Stomach smooth muscle (tissue), 2 donors: ENCODE measurements around the gene MAP3K9.
"Not testable (repeated sequence)": the region's sequence is repeated elsewhere in the genome, so short reads cannot be mapped to it uniquely, and the experiment has no call there.

Experiments
- H3K27ac ChIP-seq: one replicate; pipeline ENCODE4 v1.7.0; 2013; ENCODE audit warnings: mild to moderate bottlenecking, low read length, inconsistent platforms
- H3K27me3 ChIP-seq, 2 donors: one replicate each; pipeline ENCODE4 v1.7.0; 2013; ENCODE audit warnings: low read length in 2 of 2; ENCODE audit not compliant: insufficient read depth in 2 of 2, control insufficient read depth in 1 of 2
- H3K36me3 ChIP-seq, 2 donors: one replicate each; pipeline ENCODE4 v1.7.0; 2013; ENCODE audit warnings: low read length in 2 of 2; ENCODE audit not compliant: control insufficient read depth in 2 of 2, insufficient read depth in 2 of 2
- H3K4me1 ChIP-seq: one replicate; pipeline ENCODE4 v1.7.0; 2013; ENCODE audit warnings: low read length; ENCODE audit not compliant: control insufficient read depth, insufficient read depth
- H3K4me3 ChIP-seq, 2 donors: one replicate each; pipeline ENCODE4 v1.7.0; 2013; ENCODE audit warnings: low read length in 2 of 2
- H3K9ac ChIP-seq, 2 donors: one replicate each; pipeline ENCODE4 v1.7.0; 2013; ENCODE audit warnings: low read length in 2 of 2, mild to moderate bottlenecking in 1 of 2
- H3K9me3 ChIP-seq, 2 donors: one replicate each; pipeline ENCODE4 v1.7.0; 2013; ENCODE audit warnings: low read length in 2 of 2; ENCODE audit not compliant: control insufficient read depth in 2 of 2
- donor health status: healthy.
- donor health status: Pancreatic carcinoma.

Gene MAP3K9

GRCh38 chr14:70709726-70710382, 99.5 kb downstream of the MAP3K9 start:
- Histone ChIP-seq H3K27ac (no peak overlapping the region), H3K36me3 (no peaks in the 10 kb centered on the region)

DNA sequence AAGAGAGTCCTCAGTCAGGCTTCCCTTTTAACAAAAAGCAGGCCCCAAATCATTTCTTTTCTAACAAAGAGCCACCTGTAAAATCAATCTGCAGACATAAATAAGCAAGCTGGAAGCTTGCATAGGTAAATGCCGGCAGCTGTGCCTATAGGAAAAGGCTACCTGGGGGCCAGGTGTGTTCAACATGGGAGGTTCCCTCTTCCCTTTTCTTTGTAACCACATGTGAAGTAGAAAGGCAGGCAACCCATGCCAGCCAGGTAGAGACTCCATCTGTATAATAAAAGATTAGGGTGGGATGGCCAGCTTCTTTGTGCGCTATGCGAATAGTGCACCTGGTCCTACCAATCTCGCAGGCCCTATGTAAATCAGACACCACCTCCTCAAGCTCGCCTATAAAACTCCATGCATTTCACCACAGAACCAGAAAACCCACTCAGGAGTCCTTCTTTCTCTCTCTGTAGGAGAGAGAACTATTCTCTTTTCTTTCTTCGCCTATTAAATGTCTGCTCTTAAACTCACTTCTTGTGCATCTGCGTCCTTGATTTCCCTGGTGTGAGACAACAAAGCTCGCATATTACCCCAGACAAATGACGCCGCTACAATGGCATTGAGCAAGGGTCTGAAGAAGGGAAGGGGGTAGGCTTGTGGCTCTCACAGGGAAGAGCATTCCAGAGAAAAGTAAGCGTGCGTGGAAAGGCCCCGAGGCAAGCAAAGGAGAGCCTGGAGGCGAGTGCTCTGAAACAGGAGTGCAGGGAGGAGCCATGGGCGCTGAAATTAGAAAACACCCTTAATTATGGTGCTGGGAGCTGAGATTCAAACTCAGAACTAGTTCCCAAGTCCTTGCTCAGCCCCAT, 100.4 kb downstream of the MAP3K9 start:
- H3K4me3 ChIP-seq = no peak overlapping the region
- H3K9me3 ChIP-seq = no peaks in the 10 kb centered on the region
- H3K9ac ChIP-seq = no peak overlapping the region
- no peaks in the 10 kb centered on the region for H3K36me3 ChIP-seq
- H3K4me1 ChIP-seq = no peaks in the 10 kb centered on the region
- H3K27me3 ChIP-seq = peaks cover 5% of the 10 kb centered on the region in 2 donors
- no peak overlapping the region for H3K27ac ChIP-seq

More at GRCh38 chr14:70709726-70710382, 99.5 kb downstream of the MAP3K9 start:
- no peaks in the 10 kb centered on the region for H3K9me3 ChIP-seq
- no peaks in the 10 kb centered on the region for H3K4me1 ChIP-seq
- no peak overlapping the region for H3K9ac ChIP-seq
- H3K27me3 ChIP-seq = peaks cover 5% of the 10 kb centered on the region in 2 donors
- no peak overlapping the region for H3K4me3 ChIP-seq

GRCh38 chr14:70707138-70708038, 101.9 kb downstream of the MAP3K9 start:
- H3K9ac ChIP-seq = no peak overlapping the region
- peaks cover 5% of the 10 kb centered on the region in 2 donors for H3K27me3 ChIP-seq
- no peaks in the 10 kb centered on the region for H3K4me1 ChIP-seq
- no peaks in the 10 kb centered on the region for H3K9me3 ChIP-seq
- no peak overlapping the region for H3K4me3 ChIP-seq
- no peaks in the 10 kb centered on the region for H3K36me3 ChIP-seq
- no peak overlapping the region for H3K27ac ChIP-seq

DNA sequence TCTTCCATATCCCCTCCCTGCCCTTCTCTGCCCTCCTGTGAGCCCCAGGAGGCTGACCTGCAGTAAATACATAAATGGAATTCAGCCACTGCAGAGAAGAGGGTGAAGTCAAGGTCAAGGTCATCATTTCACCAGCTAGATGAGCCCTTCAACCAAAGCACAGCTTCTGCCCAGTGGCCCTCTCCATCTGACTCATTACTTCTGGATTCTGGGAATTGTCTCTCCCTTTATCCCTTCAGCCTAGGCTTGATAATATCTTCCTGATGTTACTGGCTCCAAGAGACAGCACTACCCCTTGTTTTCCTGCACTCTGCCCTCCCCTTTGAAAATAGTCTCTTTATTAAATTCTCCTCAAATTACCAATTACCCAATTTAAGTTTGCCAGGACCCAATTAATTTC, 103.1 kb downstream of the MAP3K9 start:
- no peaks in the 10 kb centered on the region for H3K9me3 ChIP-seq
- H3K9ac ChIP-seq = no peak overlapping the region
- H3K27ac ChIP-seq = no peak overlapping the region
- H3K4me1 ChIP-seq = no peaks in the 10 kb centered on the region
- H3K27me3 ChIP-seq = peaks cover 5% of the 10 kb centered on the region in 2 donors
- H3K36me3 ChIP-seq = no peaks in the 10 kb centered on the region
- H3K4me3 ChIP-seq = no peak overlapping the region

DNA sequence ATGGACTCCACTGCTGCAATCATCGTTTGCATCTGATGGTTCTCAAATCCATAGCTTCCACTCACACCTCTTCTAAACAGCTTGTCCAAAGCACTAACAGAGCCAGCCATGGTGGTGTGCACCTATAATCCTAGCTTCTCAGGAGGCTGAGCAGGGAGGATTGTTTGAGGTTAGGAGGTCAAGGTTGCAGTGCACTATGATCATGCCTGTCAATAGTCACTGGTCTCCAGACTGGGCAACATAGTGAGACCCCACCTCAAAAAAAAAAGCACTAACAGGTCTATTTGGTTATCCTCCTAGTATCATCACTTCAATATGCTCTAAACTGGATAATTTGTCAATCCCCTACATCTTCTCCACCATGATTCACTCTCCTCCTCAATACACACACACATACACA, 104.4 kb downstream of the MAP3K9 start:
- no peak overlapping the region for H3K9ac ChIP-seq
- no peak overlapping the region for H3K4me3 ChIP-seq
- H3K27ac ChIP-seq = no peak overlapping the region
- H3K4me1 ChIP-seq = no peaks in the 10 kb centered on the region
- peaks cover 5% of the 10 kb centered on the region in 2 donors for H3K27me3 ChIP-seq
- no peaks in the 10 kb centered on the region for H3K36me3 ChIP-seq
- H3K9me3 ChIP-seq = no peaks in the 10 kb centered on the region

DNA sequence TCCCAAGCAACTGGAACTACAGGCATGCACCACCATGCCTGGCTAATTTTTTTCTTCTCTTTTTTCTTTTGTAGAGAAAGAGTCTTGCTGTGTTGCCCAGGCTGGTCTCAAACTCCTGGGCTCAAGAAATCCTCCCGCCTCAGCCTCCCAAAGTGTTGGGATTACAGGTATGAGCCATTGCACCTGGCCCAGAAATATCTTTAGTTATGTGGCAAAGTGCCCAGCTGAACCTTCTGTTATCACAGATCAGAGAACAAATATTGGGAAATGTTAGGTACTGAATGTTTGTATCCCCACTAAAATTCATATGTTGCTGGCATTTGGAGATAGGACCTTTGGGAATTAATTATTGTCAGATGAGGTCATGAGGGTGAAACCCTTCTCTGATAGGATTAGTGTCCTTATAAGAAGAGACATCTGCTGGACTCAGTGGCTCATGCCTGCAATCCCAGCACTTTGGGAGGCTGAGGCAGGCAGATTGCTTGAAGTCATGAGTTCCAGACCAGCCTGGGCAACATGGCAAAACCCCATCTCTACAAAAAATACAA, 105.6 kb downstream of the MAP3K9 start:
- H3K36me3 ChIP-seq, H3K9me3 ChIP-seq, H3K27me3 ChIP-seq, H3K9ac ChIP-seq, H3K27ac ChIP-seq, H3K4me1 ChIP-seq, H3K4me3 ChIP-seq: not testable (repeated sequence)

- peaks cover 5% of the 10 kb centered on the region in 2 donors for H3K27me3 ChIP-seq
- H3K9me3 ChIP-seq = no peaks in the 10 kb centered on the region
- H3K4me1 ChIP-seq = no peaks in the 10 kb centered on the region
- H3K36me3 ChIP-seq = no peaks in the 10 kb centered on the region
- H3K27ac ChIP-seq = no peak overlapping the region
- no peak overlapping the region for H3K4me3 ChIP-seq
- H3K9ac ChIP-seq = no peak overlapping the region
Observed at GRCh38 chr14:70702161-70702560, 107.2 kb downstream of the MAP3K9 start.

DNA sequence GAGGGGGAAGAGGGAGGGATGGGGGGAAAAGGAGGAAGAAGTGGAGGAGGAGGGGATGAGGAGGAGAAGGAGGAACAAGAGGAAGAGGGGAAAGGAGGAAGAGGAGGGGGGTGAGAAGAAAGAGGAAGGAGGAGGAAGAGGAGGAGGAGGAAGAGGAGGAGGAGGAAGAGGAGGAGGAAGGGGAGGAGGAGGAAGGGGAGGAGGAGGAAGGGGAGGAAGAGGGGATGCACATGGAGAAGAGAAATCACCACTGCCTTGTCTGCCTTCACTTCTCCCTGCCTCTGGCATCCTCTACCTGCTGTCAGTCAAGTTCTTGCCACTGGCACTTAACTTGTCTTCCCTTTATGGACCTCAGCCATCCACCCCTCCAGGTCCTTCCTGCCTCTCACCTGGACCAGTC, 107.7 kb downstream of the MAP3K9 start:
- Histone ChIP-seq H3K9ac (no peak overlapping the region), H3K36me3 (no peaks in the 10 kb centered on the region), H3K27ac (no peak overlapping the region), H3K4me3 (no peak overlapping the region), H3K9me3 (no peaks in the 10 kb centered on the region), H3K27me3 (peaks cover 5% of the 10 kb centered on the region in 2 donors), H3K4me1 (no peaks in the 10 kb centered on the region)

DNA sequence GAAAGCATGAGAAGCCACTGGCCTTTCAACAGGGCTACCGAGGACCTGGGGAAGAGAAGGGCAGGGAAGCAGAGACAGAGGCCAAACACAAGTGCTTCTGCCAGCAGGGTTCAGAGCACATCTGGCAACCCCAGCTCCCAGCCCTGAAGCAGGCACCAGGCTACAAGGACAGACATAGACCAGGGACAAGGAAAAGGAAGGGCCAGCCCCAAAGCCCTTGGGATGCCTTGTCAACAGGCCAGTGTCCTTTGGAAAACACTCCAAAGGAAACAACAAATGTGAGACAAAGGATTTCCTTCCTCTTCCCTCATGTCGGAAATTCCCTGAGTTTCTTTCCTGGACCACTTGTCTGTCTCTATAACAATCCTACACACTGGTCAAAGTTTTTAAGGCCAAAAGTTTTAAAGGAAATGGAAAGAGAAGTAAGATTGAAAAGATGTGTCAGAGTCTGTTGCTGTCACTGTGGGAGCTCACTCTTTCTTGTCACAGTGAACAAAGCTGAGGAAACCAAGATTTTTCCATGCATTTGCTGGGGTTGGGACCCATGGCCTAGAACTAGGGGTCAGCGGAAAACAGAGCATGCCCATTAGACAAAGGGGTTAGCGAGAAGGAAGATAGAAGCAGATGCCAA, 108.2 kb downstream of the MAP3K9 start:
- no peaks in the 10 kb centered on the region for H3K36me3 ChIP-seq
- no peak overlapping the region for H3K27ac ChIP-seq
- H3K9ac ChIP-seq = no peak overlapping the region
- no peak overlapping the region for H3K4me3 ChIP-seq
- peaks cover 3% of the 10 kb centered on the region in 2 donors for H3K27me3 ChIP-seq
- no peaks in the 10 kb centered on the region for H3K9me3 ChIP-seq
- H3K4me1 ChIP-seq = no peaks in the 10 kb centered on the region

DNA sequence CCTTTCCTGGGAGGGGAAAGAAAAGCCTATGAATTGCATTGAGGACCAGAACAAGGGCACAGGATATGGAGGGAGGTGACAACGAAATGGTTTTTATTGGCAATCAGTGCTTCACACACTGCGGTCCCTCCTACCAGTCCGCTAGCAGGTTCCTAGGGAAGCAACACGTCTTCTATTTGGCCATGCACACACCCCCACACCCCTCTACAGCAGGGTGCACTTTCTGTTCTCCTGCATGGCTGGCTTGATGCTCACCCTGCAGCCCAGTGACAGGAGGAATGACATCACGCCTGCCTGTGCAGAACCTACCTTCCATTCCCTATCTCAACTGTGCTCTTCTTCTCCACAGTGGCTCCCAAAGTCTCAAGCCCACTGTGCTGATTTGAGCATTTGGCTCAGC, 109.7 kb downstream of the MAP3K9 start:
- Histone ChIP-seq H3K4me1 (no peaks in the 10 kb centered on the region), H3K9ac (no peak overlapping the region), H3K36me3 (no peaks in the 10 kb centered on the region), H3K27ac (no peak overlapping the region), H3K9me3 (no peaks in the 10 kb centered on the region), H3K27me3 (peaks cover 0 to 3% of the 10 kb centered on the region in 2 donors), H3K4me3 (no peak overlapping the region)
